GM12878 (cell line): ENCODE measurements around the gene DOK4. TPM values are rescaled to one million over a fixed set of nuclear protein-coding genes. Genes with fewer than 3 reads are reported as not detected.

Experiments
- ATAC-seq: fragments of 200-7000 bp; cut with Tn5 transposase; 3 replicates; pipeline ENCODE4 v1.9.1; 2020; ENCODE audit warnings: mild to moderate bottlenecking, moderate library complexity
- BruUV-seq: library from RNA; stranded (reverse); fragments of 400-500 nt; replicated peaks from 2 replicates; lab custom pipeline; 2021; lab: Mats Ljungman, UMichigan
- CTCF ChIA-PET: fragments of 300-600 bp; sonication (Branson Sonifier 250); formaldehyde crosslinking; extraction: SDS; loops from one replicate; lab custom pipeline; 2021; ENCODE audit warnings: inconsistent platforms; lab: Yijun Ruan, JAX
- POLR2A ChIA-PET: fragments of 350-600 bp; formaldehyde crosslinking; extraction: SDS; loops from one replicate; lab custom pipeline; 2021; ENCODE audit warnings: inconsistent platforms; lab: Charles Lee
- RAD21 ChIA-PET: fragments of 300-600 bp; sonication (Branson Sonifier 250); formaldehyde crosslinking; loops from one replicate; lab custom pipeline; 2023; ENCODE audit warnings: antibody characterized with exemption; ENCODE audit not compliant: unreplicated experiment; lab: Charles Lee
- SMC1A ChIA-PET: fragments of 300-600 bp; sonication (Branson Sonifier 250); formaldehyde crosslinking; loops from one replicate; lab custom pipeline; 2023; ENCODE audit not compliant: unreplicated experiment, uncharacterized antibody; lab: Charles Lee
- DNase-seq: peaks from one replicate; pipeline ENCODE4 v3.0.0-alpha.2; 2011; ENCODE audit warnings: low read depth, low spot score
- FAIRE-seq: peaks from 3 replicates; lab custom pipeline; 2011; peaks lifted over from hg19 to GRCh38; lab: Jason Lieb, UNC
- H2AFZ ChIP-seq: 2 replicates; pipeline ENCODE4 v1.6.0; 2011; ENCODE audit warnings: low read depth, low read length, control low read depth; ENCODE audit not compliant: control insufficient read depth
- H3K27ac ChIP-seq: 2 replicates; pipeline ENCODE4 v1.5.1; 2011; ENCODE audit warnings: control low read depth; ENCODE audit not compliant: control insufficient read depth, insufficient read depth
- H3K27me3 ChIP-seq, 2 experiments: replicated peaks in 1 of 2; 2 replicates each; pipeline versions ENCODE4 v1.6.0 to v1.6.1; 2011; ENCODE audit warnings: low read length in 1 of 2; ENCODE audit not compliant: control insufficient read depth in 2 of 2, insufficient read depth in 2 of 2
- H3K36me3 ChIP-seq, 2 experiments: 2 replicates each; pipeline ENCODE4 v1.5.1; 2011; ENCODE audit warnings: low read length in 1 of 2; ENCODE audit not compliant: control insufficient read depth in 2 of 2, insufficient read depth in 2 of 2
- H3K4me1 ChIP-seq: 2 replicates; pipeline ENCODE4 v1.6.1; 2011; ENCODE audit warnings: mild to moderate bottlenecking, low read length, moderate library complexity, mixed read lengths; ENCODE audit not compliant: control insufficient read depth, insufficient read depth
- H3K4me2 ChIP-seq: 2 replicates; pipeline ENCODE4 v1.6.0; 2011; ENCODE audit warnings: control low read depth; ENCODE audit not compliant: control insufficient read depth, insufficient read depth
- H3K4me3 ChIP-seq: fragments of 200-600 bp; sonication (generic); 2 replicates; pipeline ENCODE4 v1.5.1; 2016
- H3K79me2 ChIP-seq: 2 replicates; pipeline ENCODE4 v1.6.0; 2011; ENCODE audit warnings: low read length; ENCODE audit not compliant: control insufficient read depth, insufficient read depth
- H3K9ac ChIP-seq: 2 replicates; pipeline ENCODE4 v1.8.0; 2011; ENCODE audit warnings: low read length, control low read depth, mixed read lengths; ENCODE audit not compliant: control insufficient read depth, insufficient read depth
- H3K9me3 ChIP-seq: replicated peaks from 3 replicates; pipeline ENCODE4 v1.5.1; 2011; ENCODE audit warnings: mild to moderate bottlenecking, low read length; ENCODE audit not compliant: control insufficient read depth, insufficient read depth
- H4K20me1 ChIP-seq: 2 replicates; pipeline ENCODE4 v1.6.0; 2011; ENCODE audit not compliant: control insufficient read depth, insufficient read depth
- ASH2L ChIP-seq: fragments of 300-600, 200-600 bp; sonication (generic); IDR thresholded peaks from 2 replicates; pipeline ENCODE4 v1.6.1; 2017; ENCODE audit warnings: low read depth, mild to moderate bottlenecking, borderline replicate concordance
- ATF7 ChIP-seq: fragments of 450-650 bp; IDR thresholded peaks from 2 replicates; pipeline ENCODE4 v1.6.1; 2016; ENCODE audit warnings: low read depth, mild to moderate bottlenecking
- BHLHE40 ChIP-seq, 2 experiments: fragments of 450-650 bp in 1 of 2; IDR thresholded peaks; 2 replicates each; pipeline ENCODE4 v1.6.1; 2011 to 2017; ENCODE audit warnings: low read depth in 2 of 2, borderline replicate concordance in 1 of 2, improper control_type of control experiment in 1 of 2, low read length in 1 of 2, mild to moderate bottlenecking in 1 of 2
- MEF2A ChIP-seq: IDR thresholded peaks from 2 replicates; pipeline ENCODE4 v1.6.1; 2011; ENCODE audit warnings: low read depth, mild to moderate bottlenecking, low read length, moderate library complexity; ENCODE audit not compliant: insufficient read depth
- NBN ChIP-seq: fragments of 450-650 bp; IDR thresholded peaks from 2 replicates; pipeline ENCODE4 v1.6.1; 2016
- NFXL1 ChIP-seq: fragments of 450-650 bp; IDR thresholded peaks from 2 replicates; pipeline ENCODE4 v1.6.1; 2017; ENCODE audit warnings: antibody characterized with exemption, mild to moderate bottlenecking, borderline replicate concordance
- NFYA ChIP-seq: IDR thresholded peaks from 2 replicates; pipeline ENCODE4 v1.6.1; 2011; ENCODE audit warnings: low read depth, mild to moderate bottlenecking, low read length, improper control_type of control experiment, borderline replicate concordance
- SKIL ChIP-seq: fragments of 450-650 bp; IDR thresholded peaks from 2 replicates; pipeline ENCODE4 v1.6.1; 2017; ENCODE audit warnings: mild to moderate bottlenecking, low read depth, inconsistent platforms; ENCODE audit not compliant: poor library complexity, severe bottlenecking
- USF1 ChIP-seq: IDR thresholded peaks from 2 replicates; pipeline ENCODE4 v1.6.1; 2011; ENCODE audit warnings: borderline replicate concordance, low read depth, mild to moderate bottlenecking, moderate library complexity, mixed read lengths, low read length; ENCODE audit not compliant: insufficient read depth; ENCODE audit errors: extremely low read length
- ZNF274 ChIP-seq: IDR thresholded peaks from one replicate; pipeline ENCODE4 v1.8.0; 2011; ENCODE audit not compliant: insufficient read length, insufficient read depth
- WGBS: methylation state at CpG from one replicate; pipeline ENCODE4 v1.1.6; 2016; ENCODE audit warnings: low lambda C conversion rate; ENCODE audit not compliant: insufficient replicate concordance, insufficient coverage; ENCODE audit errors: missing lambda C conversion rate; 5-methylcytosine and 5-hydroxymethylcytosine counted together
- in situ Hi-C: fragments of 300-500 bp; cut with MboI; formaldehyde crosslinking; loops from 9 replicates; pipeline ENCODE4 v1.14.3; 2018; ENCODE audit warnings: mixed read lengths
- intact Hi-C: fragments of 100-400 bp; cut with micrococcal nuclease; formaldehyde crosslinking; loops from one replicate; pipeline ENCODE4 v1.14.2; 2022; ENCODE audit not compliant: unreplicated experiment
- polyA plus RNA-seq, 11 experiments: library from polyadenylated mRNA; depleted of rRNA in 4 of 11; unstranded in 6 of 11; stranded (reverse) in 5 of 11; fragments of >200 nt; fragmentation: Nextera tagmentation in 4 of 11; fragmentation: Illumina TruSeq in 1 of 11; extraction: Ambion mirVana in 4 of 11; extraction: Trizol in 1 of 11; gene quantifications; 1 replicate in 1 of 11; 2 replicates in 10 of 11; pipeline versions ENCODE4 v1.2.1 to v1.2.3, GENCODE V29; 2011 to 2016; ENCODE audit warnings: inconsistent platforms in 2 of 11, missing spikeins in 2 of 11, low read depth in 1 of 11
- total RNA-seq, 4 experiments: library from RNA; depleted of rRNA in 3 of 4; stranded (reverse); fragments of >200 nt in 3 of 4; fragmentation: Illumina TruSeq in 1 of 4; extraction: Trizol in 1 of 4; gene quantifications; 2 replicates each; pipeline versions ENCODE4 v1.2.1 to v1.2.3, GENCODE V29; 2013 to 2021
- TF ChIP-seq, protein P1 (sequence below): IDR thresholded peaks from 2 replicates; pipeline ENCODE4 v1.6.1; 2012; ENCODE audit warnings: low read depth, low read length, improper control_type of control experiment
- TF ChIP-seq, protein P2 (sequence below): IDR thresholded peaks from 2 replicates; pipeline ENCODE4 v1.6.1; 2011; ENCODE audit warnings: borderline replicate concordance, low read depth, mild to moderate bottlenecking, moderate library complexity, low read length; ENCODE audit not compliant: insufficient read depth, poor library complexity, severe bottlenecking

Gene DOK4
- total and polyA plus RNA-seq, 10 of the 15 experiments (the other 5 are each of a cell fraction or from before 2014, with no cell fraction given) = 0.20 to 7.0 (median 2.4) TPM; not detected in 1

- H3K27ac ChIP-seq = no peak overlapping the region
- H3K9me3 ChIP-seq = no peaks in the 10 kb centered on the region
- ChIA-PET RAD21 (interaction anchor here (1.6 kb wide), 1 partner anchor 56 kb away, joined by 3 read pairs; no protein-coding TSS in a partner anchor), SMC1A (interaction anchor here (1.0 to 3.2 kb wide), 3 partner anchors 10 to 115 kb away, joined by 3 to 14 read pairs (median 4); partner anchors contain the start of gene ADGRG5), POLR2A (interaction anchor here (1.3 kb wide), 1 partner anchor 85 kb away, joined by 3 read pairs; the partner anchor contains the start of genes CIAPIN1 and COQ9), CTCF (interaction anchor here (0.9 to 2.5 kb wide), 4 partner anchors 9 to 115 kb away, joined by 3 to 16 read pairs (median 5); partner anchors contain the start of genes CIAPIN1 and COQ9)
- in situ Hi-C loops = no loop called here
- H3K79me2 ChIP-seq = peaks cover 6% of the 10 kb centered on the region
- no peaks in the 10 kb centered on the region for H3K27me3 ChIP-seq
- no peak overlapping the region for H2AFZ ChIP-seq
- no peak overlapping the region for H3K9ac ChIP-seq
- no peak for FAIRE-seq
- no peak for ATAC-seq
- H3K36me3 ChIP-seq = no peaks in the 10 kb centered on the region; a peak in 1 of 4 replicates
- H4K20me1 ChIP-seq = no peaks in the 10 kb centered on the region
- intact Hi-C loops = no loop called here
- no peak overlapping the region for H3K4me2 ChIP-seq
- no peak for TF ChIP-seq BHLHE40 (IDR thresholded peaks at IDR 0.05; ENCODE audit: borderline replicate concordance in 1 of 2, low read depth in 2 of 2, low read length in 1 of 2)
- no peak for TF ChIP-seq MEF2A
- no peak for TF ChIP-seq USF1
- no peak for TF ChIP-seq NFYA
- TF ChIP-seq ASH2L = no peak
- no peak for TF ChIP-seq ATF7
- TF ChIP-seq SKIL = no peak
- TF ChIP-seq NFXL1 = no peak
- no peak for TF ChIP-seq NBN
- TF ChIP-seq, protein P1, sequence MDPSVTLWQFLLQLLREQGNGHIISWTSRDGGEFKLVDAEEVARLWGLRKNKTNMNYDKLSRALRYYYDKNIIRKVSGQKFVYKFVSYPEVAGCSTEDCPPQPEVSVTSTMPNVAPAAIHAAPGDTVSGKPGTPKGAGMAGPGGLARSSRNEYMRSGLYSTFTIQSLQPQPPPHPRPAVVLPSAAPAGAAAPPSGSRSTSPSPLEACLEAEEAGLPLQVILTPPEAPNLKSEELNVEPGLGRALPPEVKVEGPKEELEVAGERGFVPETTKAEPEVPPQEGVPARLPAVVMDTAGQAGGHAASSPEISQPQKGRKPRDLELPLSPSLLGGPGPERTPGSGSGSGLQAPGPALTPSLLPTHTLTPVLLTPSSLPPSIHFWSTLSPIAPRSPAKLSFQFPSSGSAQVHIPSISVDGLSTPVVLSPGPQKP = no peak
- TF ChIP-seq, protein P2, sequence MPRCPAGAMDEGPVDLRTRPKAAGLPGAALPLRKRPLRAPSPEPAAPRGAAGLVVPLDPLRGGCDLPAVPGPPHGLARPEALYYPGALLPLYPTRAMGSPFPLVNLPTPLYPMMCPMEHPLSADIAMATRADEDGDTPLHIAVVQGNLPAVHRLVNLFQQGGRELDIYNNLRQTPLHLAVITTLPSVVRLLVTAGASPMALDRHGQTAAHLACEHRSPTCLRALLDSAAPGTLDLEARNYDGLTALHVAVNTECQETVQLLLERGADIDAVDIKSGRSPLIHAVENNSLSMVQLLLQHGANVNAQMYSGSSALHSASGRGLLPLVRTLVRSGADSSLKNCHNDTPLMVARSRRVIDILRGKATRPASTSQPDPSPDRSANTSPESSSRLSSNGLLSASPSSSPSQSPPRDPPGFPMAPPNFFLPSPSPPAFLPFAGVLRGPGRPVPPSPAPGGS = no peak
- TF ChIP-seq ZNF274 = no peak
- 75% methylated on average over 8 of the region's 8 CpGs for WGBS
- no peak overlapping the region for H3K4me3 ChIP-seq
- peaks cover 41% of the 10 kb centered on the region for H3K4me1 ChIP-seq
- BruUV-seq = no TSS peak
- no peak for DNase-seq
Observed at GRCh38 chr16:57531635-57532265, 45.5 kb upstream of the DOK4 start.
